HL-60 (cell line): ENCODE results near the gene DDAH1.

Experiments used
- GABPA ChIP-seq: IDR thresholded peaks from 2 replicates; pipeline ENCODE4 v1.6.1; 2012; ENCODE audit warnings: low read depth
- POLR2AphosphoS5 ChIP-seq: IDR thresholded peaks from 2 replicates; pipeline ENCODE4 v1.6.1; 2012; ENCODE audit warnings: low read depth

- no peak for TF ChIP-seq GABPA
- TF ChIP-seq POLR2AphosphoS5, result no peak
Observed at GRCh38 chr1:85339656-85340399, 125.1 kb downstream of the DDAH1 start.
